ENCODE results near the gene MIEF1.

MIEF1 gene

DNA sequence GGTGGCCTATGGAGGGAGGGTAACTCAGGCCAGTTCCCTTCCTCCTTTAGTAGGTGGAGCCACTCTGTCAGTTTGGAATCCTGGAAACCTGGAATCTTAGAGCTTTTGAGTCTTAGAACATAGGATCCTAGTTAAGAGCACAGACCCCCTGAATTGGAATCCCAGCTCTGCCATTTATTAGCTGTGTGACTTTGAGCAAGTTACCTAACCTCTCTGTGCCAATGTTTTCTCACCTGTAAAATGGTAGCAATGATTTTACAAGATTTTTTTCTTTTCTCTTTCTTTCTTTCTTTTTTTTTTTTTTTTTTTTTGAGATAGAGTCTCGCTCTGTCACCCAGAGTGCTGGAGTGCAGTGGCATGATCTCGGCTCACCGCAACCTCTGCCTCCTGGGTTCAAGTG is 51.3 kb downstream of the MIEF1 start:
- no peak for DNase-seq (ENCODE audit: low read depth)
- TF ChIP-seq, protein P1, sequence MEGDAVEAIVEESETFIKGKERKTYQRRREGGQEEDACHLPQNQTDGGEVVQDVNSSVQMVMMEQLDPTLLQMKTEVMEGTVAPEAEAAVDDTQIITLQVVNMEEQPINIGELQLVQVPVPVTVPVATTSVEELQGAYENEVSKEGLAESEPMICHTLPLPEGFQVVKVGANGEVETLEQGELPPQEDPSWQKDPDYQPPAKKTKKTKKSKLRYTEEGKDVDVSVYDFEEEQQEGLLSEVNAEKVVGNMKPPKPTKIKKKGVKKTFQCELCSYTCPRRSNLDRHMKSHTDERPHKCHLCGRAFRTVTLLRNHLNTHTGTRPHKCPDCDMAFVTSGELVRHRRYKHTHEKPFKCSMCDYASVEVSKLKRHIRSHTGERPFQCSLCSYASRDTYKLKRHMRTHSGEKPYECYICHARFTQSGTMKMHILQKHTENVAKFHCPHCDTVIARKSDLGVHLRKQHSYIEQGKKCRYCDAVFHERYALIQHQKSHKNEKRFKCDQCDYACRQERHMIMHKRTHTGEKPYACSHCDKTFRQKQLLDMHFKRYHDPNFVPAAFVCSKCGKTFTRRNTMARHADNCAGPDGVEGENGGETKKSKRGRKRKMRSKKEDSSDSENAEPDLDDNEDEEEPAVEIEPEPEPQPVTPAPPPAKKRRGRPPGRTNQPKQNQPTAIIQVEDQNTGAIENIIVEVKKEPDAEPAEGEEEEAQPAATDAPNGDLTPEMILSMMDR (IDR thresholded peaks at IDR 0.05; ENCODE audit: low read length, missing control alignments) = no peak
- no peak overlapping the region for H3K4me3 ChIP-seq (replicated peaks; ENCODE audit: low read depth, low read length)

DNA sequence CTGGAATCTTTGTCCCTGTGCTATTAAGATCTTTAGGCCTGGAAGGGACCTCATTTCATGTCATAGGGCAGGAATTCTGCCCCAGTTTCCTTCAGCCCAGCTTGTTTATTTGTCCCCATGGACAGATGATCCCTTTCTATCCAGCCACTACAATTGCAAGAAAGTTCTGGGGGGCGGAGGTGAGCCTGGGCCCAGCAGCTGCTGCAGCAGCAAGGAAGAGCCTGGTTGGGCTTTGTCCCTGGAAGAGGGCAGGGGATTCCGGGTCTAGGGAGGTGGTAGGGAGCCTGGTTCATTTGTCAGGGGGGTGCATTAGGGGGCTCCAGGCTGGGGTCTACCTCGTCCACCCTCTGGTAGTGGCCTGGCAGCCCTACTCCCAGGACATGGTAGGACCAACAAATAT is 52.1 kb downstream of the MIEF1 start:
- H3K4me3 ChIP-seq (replicated peaks; ENCODE audit: low read depth, low read length) = no peak overlapping the region
- TF ChIP-seq, protein P1 (IDR thresholded peaks at IDR 0.05; ENCODE audit: low read length, missing control alignments) = no peak
- DNase-seq (ENCODE audit: low read depth) = no peak

- TF ChIP-seq, protein P1 (IDR thresholded peaks at IDR 0.05; ENCODE audit: low read length, missing control alignments) = no peak
- no peak overlapping the region for H3K4me3 ChIP-seq (replicated peaks; ENCODE audit: low read depth, low read length)
- DNase-seq (ENCODE audit: low read depth) = no peak
Measured at GRCh38 chr22:39556970-39557841, 55.1 kb downstream of the MIEF1 start.

GRCh38 chr22:39558254-39558727 is 56.2 kb downstream of the MIEF1 start:
- TF ChIP-seq, protein P1 (IDR thresholded peaks at IDR 0.05; ENCODE audit: low read length, missing control alignments) = no peak
- no peak overlapping the region for H3K4me3 ChIP-seq (replicated peaks; ENCODE audit: low read depth, low read length)
- DNase-seq (ENCODE audit: low read depth) = no peak

- H3K4me3 ChIP-seq (replicated peaks; ENCODE audit: low read depth, low read length) = no peak overlapping the region
- no peak for DNase-seq (ENCODE audit: low read depth)
- TF ChIP-seq, protein P1 (IDR thresholded peaks at IDR 0.05; ENCODE audit: low read length, missing control alignments) = no peak
Measured at GRCh38 chr22:39558950-39559349, 56.9 kb downstream of the MIEF1 start.

DNA sequence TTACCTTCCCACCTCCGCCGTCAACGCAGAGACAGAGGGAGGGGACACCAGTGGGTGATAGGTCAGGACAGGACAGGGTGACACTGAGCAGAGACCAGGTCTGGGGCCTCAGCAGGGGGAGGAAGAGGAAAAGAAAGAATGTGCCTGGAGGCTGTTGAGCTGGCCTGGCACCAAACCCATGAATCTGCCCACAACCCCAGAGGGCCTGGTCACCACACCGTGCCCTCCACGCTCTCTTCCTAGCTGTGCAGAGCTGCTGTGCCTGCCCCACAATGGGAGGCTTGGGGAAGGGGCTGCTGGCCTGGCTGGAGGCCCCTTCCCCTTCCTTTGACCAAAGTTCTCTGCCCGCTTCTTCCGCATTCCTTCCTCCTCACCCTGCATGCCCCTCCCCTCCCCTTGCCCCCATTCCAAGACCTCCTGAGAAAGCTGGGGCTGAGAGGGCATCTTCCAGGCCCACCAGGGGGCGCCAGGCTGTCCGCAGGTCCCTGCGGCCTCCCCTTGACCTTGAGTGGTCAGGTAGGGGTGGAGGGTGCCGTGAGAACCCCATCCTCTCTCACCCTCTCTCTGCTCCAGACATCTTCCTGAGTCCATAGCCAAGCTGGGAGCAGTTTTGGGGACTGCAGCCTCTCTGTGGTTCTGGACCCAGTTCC is 57.5 kb downstream of the MIEF1 start:
- no peak overlapping the region for H3K4me3 ChIP-seq (replicated peaks; ENCODE audit: low read depth, low read length)
- TF ChIP-seq, protein P1 (IDR thresholded peaks at IDR 0.05; ENCODE audit: low read length, missing control alignments) = peak; percentile 45
- no peak for DNase-seq (ENCODE audit: low read depth)
